Embryonic facial prominence (tissue), 1 donor: ENCODE data around the gene PDRG1.
"Not testable (repeated sequence)": the region's sequence is repeated elsewhere in the genome, so short reads cannot be mapped to it uniquely, and the experiment has no call there.

Experiments
- DNase-seq: peaks from one replicate; pipeline ENCODE4 v3.0.0-alpha.2; 2016; ENCODE audit errors: extremely low spot score

Gene PDRG1

GRCh38 chr20:31926493-31926892 is 25.4 kb downstream of the PDRG1 start:
- no peak for DNase-seq

- DNase-seq, result no peak
These were observed 26.2 kb downstream of the PDRG1 start for GRCh38 chr20:31925631-31926030.

DNA sequence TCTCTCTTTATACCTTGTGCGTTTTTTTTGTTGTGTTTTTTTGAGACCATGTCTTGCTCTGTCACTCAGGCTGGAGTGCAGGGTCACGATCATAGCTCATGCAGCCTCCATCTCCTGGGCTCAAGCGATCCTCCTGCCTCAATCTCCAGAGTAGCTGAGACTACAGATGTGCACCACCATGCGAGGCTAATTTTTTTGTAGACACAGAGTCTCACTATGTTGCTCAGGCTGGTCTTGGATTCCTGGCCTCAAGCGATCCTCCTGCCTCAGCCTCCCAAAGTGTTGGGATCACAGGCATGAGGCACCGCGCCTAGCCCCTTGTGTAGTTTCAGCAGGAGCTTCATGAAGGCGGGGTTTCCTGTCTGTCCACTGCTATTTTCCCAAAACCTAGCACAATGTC is 27.3 kb downstream of the PDRG1 start:
- DNase-seq, result no peak

GRCh38 chr20:31923388-31924331 is 28.2 kb downstream of the PDRG1 start:
- DNase-seq, result no peak

GRCh38 chr20:31922588-31922987 is 29.3 kb downstream of the PDRG1 start:
- no peak for DNase-seq

GRCh38 chr20:31922181-31922580 is 29.7 kb downstream of the PDRG1 start:
- DNase-seq, result no peak

DNA sequence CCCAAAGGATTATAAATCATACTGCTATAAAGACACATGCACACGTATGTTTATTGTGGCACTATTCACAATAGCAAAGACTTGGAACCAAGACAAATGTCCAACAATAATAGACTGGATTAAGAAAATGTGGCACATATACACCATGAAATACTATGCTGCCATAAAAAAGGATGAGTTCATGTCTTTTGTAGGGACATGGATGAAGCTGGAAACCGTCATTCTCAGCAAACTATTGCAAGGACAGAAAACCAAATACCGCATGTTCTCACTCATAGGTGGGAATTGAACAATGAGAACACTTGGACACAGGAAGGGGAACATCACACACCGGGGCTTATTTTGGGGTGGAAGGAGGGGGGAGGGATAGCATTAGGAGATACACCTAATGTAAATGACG is 30.4 kb downstream of the PDRG1 start:
- not testable (repeated sequence) for DNase-seq

DNA sequence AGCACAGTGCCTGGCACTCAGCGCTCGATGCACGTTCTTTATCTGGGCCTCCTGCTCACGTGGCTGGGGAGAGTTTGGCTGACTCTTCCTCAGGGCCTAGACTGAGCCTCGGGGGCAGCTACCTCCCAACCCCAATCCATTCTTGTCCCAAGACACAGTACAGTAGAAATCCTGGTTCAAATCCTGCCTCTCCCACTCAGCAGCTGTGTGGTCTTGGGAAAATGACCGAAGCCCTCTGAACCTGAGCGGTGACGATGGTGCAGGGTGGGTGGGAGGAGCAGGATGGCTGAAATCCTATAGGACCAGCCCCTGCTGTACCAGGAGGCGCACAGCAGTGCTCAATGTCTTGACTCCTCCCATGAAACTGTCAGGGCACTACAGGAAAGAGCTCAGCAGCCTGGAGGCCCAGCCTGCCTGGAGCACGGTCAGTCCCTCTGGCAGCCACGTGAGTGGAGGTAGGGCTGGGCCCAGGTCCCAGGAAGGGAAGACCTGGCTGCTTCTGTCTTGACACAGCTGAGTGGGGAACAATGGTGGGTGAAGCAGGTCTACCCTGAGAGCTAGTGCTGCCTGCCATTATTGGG is 31.5 kb downstream of the PDRG1 start:
- DNase-seq, result no peak

DNA sequence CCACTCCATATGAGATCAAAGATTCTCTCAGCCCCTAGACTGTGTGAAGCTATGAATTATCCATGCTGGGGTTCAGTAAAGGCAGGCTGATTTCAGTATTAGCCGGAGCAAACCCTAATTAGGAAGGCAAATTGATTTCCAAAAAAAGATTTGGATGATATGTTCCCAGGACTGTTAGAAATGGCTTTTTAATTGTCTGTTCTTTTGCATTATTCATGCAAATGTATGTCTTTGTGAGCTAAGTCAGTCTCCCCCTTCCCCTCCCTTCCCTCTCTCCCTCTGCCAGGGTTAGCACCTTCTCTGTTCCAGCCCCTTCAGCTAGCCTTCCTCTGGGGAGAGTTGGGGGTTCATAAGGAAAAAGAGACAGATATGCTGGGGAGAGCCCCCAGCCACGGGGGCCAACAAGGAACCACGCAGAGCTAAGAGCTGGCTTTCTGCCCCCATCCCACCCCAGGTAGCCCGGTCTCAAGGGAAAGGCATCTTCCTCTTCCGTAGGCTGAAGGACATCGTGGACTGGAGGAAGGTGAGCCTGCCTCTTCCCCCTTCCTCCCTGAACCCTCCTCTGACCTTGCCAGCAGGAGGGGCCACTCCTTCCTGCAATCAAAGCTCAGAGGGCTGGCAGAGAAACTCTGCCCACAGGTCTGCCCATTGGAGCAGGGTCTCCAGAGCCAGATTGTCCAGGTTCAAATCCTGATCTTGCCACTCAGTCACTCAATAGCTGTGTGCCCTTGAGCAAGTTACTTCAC is 32.3 kb downstream of the PDRG1 start:
- DNase-seq, result no peak

DNA sequence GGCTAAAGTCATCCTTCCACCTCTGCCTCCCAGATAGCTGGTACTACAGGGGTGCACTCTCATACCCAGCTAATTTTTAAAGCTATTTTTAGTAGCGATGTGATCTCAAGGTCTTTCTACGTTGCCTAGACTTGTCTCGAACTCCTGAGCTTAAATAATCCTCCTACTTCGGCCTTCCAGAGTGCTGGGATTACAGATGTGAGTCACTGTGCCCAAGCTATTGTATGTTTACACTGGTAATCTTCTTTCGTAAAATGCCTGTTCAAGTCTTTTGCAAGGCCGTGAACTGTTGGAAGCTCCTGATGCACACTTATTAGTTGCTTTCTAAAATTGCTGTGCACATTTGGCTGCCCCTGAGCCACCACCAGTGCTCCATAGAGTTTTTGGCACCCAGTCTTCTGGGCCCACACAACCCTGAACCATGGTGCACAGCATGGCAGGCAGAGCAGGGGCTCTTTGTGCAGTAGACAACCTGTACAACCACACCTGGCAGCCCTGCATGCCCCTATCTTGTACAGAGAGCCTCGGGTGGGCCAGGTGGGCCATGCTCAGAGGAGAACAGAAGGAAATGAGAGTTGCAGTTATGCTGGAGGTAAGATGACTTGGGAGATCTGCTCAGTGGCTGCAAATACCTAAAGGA is 33.3 kb downstream of the PDRG1 start:
- no peak for DNase-seq

GRCh38 chr20:31917962-31918412 is 33.9 kb downstream of the PDRG1 start:
- DNase-seq, result not testable (repeated sequence)

- no peak for DNase-seq
These were observed 35.1 kb downstream of the PDRG1 start for GRCh38 chr20:31916708-31917107.

DNA sequence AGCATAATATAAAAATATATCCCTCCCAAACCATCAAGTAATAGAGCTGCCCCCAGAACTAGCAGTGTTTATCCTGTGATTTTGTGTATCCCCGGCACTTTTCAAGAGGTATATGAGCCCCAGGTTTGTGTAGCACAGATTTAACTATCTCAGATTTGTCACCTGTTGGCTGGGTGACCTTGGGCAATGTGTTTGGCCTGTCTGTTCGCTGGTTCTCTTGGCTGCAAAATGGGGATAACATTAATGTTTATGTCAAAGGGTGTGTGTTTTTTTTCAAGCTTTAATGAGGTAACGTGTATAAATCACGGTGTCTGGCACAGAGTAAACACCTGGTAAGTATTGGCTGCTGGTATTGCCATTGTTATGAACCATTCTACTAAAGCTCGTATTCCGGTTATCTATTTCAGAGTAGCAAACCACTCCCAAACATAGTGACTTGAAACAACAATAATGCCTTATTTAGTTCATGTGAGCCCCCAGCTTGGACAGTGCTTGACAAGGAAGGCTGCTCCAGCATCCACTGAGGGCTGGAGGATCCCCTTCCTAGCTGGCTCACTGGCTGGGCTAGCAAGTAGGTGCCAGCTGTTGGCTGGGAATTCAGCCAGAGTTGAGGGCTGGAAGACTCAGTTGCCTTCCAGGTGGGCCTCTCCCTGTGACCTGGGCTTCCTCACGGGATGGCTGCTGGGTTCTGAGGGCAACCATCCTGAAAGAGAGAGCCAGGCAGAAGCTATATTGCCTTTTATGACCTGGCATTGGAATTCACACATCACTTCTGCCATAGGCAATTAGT is 36.2 kb downstream of the PDRG1 start:
- no peak for DNase-seq

- no peak for DNase-seq
These were observed 37.7 kb downstream of the PDRG1 start for GRCh38 chr20:31914170-31914569.

GRCh38 chr20:31913431-31914157 is 38.3 kb downstream of the PDRG1 start:
- no peak for DNase-seq

DNA sequence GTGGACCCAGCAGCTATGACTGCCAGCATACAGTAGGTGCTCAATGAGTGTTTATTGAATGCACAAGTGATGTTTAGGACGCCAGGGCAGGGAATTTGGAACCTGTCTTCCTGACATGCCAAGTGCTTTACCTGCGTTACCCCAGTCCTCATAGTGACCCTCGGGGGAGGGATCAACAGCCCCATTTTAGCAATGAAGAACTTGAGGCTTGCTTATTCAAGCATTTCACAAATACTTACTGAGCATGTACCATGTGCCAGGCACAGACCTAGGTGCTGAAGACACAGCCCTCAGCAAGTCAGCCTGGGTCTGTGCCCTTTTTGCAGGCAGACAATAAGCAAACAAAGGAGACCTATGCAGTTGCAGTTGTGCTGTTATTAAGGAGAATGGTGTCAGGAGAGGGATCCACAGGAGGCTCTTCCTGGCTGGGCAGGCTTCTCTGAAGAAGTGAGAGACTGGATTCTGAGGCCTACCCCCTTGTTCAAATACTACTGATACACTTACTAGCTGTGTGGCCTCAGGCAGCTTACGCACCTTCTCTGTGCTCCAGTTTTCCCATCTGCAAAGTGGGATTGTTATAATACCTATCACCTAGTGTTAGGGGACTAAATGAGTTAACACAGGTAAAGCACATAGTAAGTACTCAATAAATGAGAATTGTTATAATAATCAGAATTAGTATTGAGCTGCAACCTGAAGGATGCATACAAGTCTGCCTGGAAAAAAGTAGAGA is 41.6 kb downstream of the PDRG1 start:
- DNase-seq, result no peak

DNA sequence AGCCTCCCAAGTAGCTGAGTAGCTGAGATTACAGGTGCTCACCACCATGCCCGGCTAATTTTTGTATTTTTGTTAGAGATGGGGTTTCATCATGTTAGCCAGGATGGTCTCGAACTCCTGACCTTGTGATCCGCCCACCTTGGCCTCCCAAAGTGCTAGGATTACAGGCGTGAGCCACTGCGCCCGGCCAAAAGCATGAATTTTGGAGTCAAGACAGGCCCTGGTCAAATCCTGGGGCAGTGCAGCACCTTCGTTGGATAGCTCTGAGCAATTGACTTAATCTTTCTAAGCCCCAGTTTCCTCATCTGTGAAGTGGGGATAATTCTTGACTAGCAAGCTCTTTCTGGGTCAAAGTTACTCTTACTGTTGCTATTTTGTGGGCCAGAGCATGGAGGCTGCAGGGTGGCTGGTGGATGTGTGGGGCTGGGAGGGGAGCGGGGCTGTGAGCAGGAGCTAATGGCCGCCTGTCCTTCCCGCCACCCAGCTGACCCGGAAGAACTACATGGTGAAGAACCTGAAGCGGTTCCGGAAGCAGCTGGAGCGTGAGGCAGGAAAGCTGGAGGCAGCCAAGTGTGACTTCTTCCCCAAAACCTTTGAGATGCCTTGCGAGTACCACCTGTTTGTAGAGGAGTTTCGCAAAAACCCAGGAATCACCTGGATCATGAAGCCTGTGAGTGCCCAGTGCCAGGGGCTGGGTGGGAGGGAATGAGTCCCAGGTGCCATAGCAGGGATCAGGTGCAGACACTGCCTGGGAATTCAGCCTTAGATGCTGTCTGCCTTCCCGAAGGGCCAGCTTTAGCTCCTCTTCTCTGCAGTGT is 42.4 kb downstream of the PDRG1 start:
- DNase-seq, result no peak

GRCh38 chr20:31908424-31908823 is 43.4 kb downstream of the PDRG1 start:
- no peak for DNase-seq

DNA sequence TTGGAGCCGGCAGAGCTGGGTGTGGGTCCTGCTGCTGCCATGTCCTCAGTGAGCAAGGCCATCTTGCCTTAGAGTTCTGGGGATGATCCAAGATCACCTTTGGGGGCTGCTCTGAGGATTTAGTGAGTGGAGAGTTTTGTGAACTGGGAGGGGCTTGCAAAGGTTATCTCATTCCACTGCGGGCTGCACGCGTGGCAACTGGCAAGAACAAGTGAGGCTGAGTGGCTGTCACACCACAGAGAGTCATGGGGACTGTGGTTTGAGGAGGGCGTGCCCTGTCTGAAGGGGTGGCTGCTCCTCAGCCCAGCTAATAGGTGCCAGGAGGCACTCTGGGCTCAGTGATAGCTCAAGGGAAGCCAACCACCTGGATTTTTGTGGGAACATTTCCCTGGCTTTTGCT is 43.8 kb downstream of the PDRG1 start:
- no peak for DNase-seq
